22Rv1 (cell line): ENCODE results near the gene HOXA13.

Source experiments
- H3K27ac ChIP-seq: fragments of 450-650 bp; 2 replicates; pipeline ENCODE4 v1.5.1; 2017
- CTCF ChIP-seq: fragments of 450-650 bp; IDR thresholded peaks from 2 replicates; pipeline ENCODE4 v1.5.1; 2017; ENCODE audit warnings: mild to moderate bottlenecking
- ZFX ChIP-seq: fragments of 450-650 bp; IDR thresholded peaks from 2 replicates; pipeline ENCODE4 v1.6.1; 2017; ENCODE audit warnings: antibody characterized with exemption, borderline replicate concordance

HOXA13 gene

GRCh38 chr7:27240015-27240731, 40.3 kb upstream of the HOXA13 start:
- TF ChIP-seq CTCF (no peak), ZFX (no peak)
- H3K27ac ChIP-seq = no peak overlapping the region

GRCh38 chr7:27239387-27240014, 39.6 kb upstream of the HOXA13 start:
- TF ChIP-seq CTCF (no peak), ZFX (no peak)
- H3K27ac ChIP-seq = no peak overlapping the region

- TF ChIP-seq ZFX = no peak
- no peak for TF ChIP-seq CTCF
Observed at GRCh38 chr7:27238979-27239386, 39.1 kb upstream of the HOXA13 start.

GRCh38 chr7:27237735-27238334, 37.9 kb upstream of the HOXA13 start:
- TF ChIP-seq CTCF = no peak
- peak overlapping the region; percentile 5; the same call in 1 of the 2 replicates for H3K27ac ChIP-seq

More at GRCh38 chr7:27238979-27239386, 39.1 kb upstream of the HOXA13 start:
- no peak overlapping the region for H3K27ac ChIP-seq

GRCh38 chr7:27235387-27236311, 35.8 kb upstream of the HOXA13 start:
- TF ChIP-seq CTCF = peak; percentile 86
- TF ChIP-seq ZFX = no peak
- H3K27ac ChIP-seq = peak overlapping the region; percentile 53

- TF ChIP-seq ZFX (no peak), CTCF (no peak)
- H3K27ac ChIP-seq = no peak overlapping the region
Observed at GRCh38 chr7:27229448-27229847, 29.6 kb upstream of the HOXA13 start.
